ENCODE data around the gene ACIN1. TPM values are rescaled to one million over a fixed set of nuclear protein-coding genes. Genes with fewer than 3 reads are reported as not detected.

Gene ACIN1
- total and polyA plus RNA-seq, 5 experiments from 2014 or later, result 6.3 to 322 (median 14.1) TPM

DNA sequence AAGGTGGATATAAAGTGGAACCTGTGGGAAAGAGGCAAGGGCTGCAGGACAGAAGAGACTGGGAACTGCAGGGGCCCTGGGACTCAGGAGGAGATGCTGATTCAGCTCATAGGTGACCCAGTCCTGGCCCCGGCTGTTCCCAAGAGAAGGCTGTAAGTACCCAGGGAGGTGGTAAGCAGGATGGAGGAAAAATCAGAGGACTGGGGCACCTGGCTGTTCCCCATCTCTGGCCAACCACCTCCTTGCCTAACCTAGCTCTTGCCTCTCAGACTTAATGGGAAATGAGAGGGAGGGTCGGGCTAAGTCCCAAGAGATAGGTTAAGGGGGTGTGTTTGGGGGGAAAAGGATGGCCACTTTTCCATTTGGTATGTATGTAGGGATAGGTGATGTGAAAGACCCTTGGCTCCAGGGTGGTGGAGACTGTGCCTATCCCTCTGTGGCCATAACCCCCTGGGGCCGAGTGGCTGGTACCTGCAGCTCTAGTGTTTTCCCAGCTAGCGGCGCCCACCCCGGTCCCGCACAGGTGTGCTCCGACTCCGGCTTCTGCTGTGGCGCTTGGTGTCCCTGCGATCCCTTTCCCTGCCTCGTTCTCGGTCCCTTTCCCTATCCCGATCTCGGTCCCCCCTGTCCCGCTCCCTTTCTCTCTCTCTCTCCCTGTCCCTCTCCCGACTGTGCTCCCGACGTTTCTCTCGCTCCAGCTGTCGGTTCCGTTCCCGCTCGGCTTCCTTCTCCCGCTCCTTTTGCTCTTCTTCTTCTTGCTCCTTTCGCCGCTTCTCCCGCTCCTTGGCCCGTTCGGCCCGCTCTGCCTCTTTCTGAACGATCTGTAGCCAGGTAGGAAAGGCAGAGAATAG is 36.1 kb downstream of the ACIN1 start:
- DNase-seq, result no peak
- H3K9me3 Mint-ChIP-seq, result no peaks in the 10 kb centered on the region

DNA sequence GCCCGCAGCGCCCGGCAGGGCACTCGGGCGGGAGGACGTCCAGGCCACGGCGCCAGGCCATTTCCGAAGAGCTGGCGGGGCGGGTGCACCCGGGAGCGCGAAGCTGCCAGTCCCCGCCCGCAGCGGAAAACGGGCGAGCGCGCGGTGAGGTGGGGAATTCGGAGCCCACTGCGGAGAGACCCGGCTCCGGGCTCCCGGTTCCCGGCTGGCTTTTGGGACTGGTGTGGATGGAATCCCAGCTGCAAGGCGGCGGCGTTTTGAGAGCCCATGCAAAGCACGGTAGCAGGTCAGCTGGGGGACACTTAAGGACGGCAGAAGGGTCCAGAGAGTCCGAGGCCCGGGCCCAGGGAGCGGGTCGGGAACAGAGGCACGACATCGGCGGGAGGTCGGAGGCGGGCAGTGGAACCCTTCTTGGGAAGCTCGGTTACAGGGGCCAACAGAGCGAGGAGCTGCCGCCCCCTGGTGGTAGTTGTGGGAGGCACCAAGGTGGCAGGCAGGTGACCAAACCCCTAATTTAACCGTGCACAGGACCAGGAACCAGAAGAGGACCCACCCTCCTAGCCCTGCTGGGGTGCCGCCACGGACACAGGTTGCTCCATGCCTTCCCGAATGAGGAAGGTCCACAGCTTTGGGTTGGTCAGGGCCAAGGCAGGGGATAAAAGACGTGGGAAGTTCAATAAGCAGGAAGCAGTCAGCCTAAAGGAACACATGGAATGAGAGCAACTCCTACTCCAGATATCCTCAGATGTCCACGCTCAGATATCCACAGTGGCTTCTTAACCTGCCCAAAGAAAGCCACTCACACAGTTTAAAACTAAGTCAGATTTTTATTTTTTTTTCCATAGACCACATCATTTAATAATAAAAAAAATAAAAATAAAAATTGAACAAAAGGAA is 36.9 kb downstream of the ACIN1 start:
- POLR2A ChIA-PET, result interaction anchor here (0.6 to 4.2 kb wide), 13 partner anchors 10 to 263 kb away, joined by 3 to 44 read pairs (median 5); partner anchors contain the start of genes AJUBA, PABPN1 and PRMT5
- Mint-ChIP-seq H3K4me3 (peak overlapping the region; percentile 79 to 90 (median 88)), H3K9me3 (no peaks in the 10 kb centered on the region), H3K4me1 (peaks cover 15 to 21% (median 20%) of the 10 kb centered on the region in 4 donors), H3K27ac (peak overlapping the region in 8 of 10 donors; percentile 24 to 80 (median 66)), H3K27me3 (no peaks in the 10 kb centered on the region), H3K36me3 (peaks cover 0 to 50% (median 18%) of the 10 kb centered on the region in 3 donors)
- peak; percentile 73 to 75 for ATAC-seq
- peak; percentile 73 to 90 (median 84) for DNase-seq

More for the DNA sequence above, 36.1 kb downstream of the ACIN1 start:
- peaks cover 15 to 23% (median 21%) of the 10 kb centered on the region in 4 donors for H3K4me1 Mint-ChIP-seq
- H3K4me3 Mint-ChIP-seq, result peak overlapping the region in 2 of 10 donors; percentile 36 to 39
- peaks cover 0 to 58% (median 21%) of the 10 kb centered on the region in 3 donors for H3K36me3 Mint-ChIP-seq
- POLR2A ChIA-PET, result interaction anchor here (0.6 to 4.2 kb wide), 11 partner anchors 9 to 130 kb away, joined by 4 to 44 read pairs (median 6); partner anchors contain the start of genes AJUBA and PRMT5
- ATAC-seq, result no peak
- H3K27ac Mint-ChIP-seq, result peak overlapping the region in 2 of 10 donors; percentile 21 to 81
- no peaks in the 10 kb centered on the region for H3K27me3 Mint-ChIP-seq

DNA sequence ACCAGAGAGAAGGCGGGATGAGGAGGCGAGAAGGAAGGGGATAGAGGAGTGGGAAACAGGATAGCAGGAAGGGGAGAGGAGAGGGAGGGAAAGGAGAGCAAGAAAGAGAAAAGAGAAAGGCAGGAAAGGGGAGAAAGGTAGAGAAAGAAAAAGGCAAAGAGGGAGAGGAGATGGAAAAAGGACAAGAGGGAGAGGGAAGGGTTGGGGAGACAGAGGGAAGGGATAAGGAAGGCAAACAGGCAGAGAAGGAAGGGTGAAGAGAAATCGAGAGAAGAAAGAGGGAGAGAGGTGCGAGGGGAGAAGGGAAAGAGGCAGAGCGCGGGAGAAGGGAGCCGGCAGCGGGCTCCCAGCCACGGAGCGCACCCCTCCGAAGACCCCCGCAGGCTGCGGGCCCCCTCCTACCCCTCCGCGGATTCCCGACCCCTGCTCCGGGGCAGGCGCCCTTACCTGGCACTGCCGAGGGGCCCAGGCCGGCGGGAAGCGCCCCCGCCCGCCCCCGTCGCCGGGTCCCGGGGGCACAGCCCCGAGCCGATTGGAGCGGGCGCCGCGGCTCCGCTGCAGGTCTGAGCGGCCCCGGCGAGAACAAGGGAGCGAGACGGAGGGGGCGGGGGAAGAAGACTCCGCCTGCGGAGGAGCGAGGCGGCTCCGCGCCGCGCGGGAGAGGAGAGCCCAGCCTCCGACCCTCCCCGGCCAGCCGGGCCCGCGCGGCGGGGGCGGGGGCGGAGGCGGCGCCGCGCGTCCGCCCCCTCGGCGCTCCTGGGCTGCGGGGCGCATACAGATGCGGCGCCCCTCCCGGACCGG is 37.8 kb downstream of the ACIN1 start, which contains the start of gene CDH24:
CDH24 (minus strand) TSS at position 565 of the 801 bp plus-strand sequence. CDS start 1,787 bp downstream, outside the sequence.
- POLR2A ChIA-PET, result interaction anchor here (0.6 to 4.2 kb wide), 14 partner anchors 11 to 264 kb away, joined by 3 to 44 read pairs (median 6); partner anchors contain the start of genes AJUBA, PABPN1 and PRMT5

DNA sequence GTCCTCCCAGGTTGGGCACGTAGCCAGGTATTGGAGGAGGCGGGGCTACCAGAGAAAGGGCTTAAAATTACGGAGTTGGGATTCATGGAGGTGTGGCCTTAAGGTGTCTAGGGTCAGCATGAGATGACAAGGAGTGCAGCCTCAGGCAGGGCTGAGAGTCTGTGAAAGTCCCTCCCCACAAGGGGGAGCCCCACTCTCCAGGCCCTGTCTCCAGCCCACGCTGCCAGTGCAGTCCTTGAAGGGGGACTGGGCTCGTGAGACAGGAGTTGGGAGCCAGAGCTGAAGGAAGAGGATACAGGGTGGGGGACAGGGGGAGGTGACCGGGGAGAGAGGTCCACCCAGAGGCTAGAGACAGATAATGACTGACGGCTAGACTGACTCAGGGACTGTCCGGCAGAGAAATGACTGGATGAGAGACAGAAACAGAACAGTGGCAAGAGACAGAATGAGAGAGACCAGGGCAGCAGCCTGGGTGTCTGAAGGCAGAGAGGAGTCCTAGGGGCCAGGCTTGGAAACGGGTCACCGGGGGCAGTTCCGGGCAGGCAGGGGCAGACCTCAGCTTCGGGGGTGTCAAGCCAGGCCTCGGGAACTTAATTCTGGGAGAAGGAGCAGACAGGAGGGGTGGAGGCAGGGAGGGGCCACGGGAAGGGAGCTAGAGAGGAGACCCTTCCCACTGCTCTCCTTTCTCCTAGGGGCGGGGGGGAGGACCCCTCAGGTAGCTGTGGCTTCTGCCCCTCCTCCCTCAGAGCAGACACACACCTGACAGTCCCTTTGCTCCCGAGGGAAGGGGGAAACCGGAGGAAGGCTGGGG is 38.6 kb downstream of the ACIN1 start:
- peak overlapping the region in 9 of 10 donors; percentile 6 to 91 (median 46) for H3K27ac Mint-ChIP-seq
- DNase-seq, result peak; percentile 42 to 78 (median 64)
- no peaks in the 10 kb centered on the region for H3K27me3 Mint-ChIP-seq
- H3K36me3 Mint-ChIP-seq, result peaks cover 0 to 33% (median 9%) of the 10 kb centered on the region in 3 donors
- POLR2A ChIA-PET, result interaction anchor here (0.6 to 4.2 kb wide), 5 partner anchors 38 to 75 kb away, joined by 3 to 44 read pairs (median 8); no protein-coding TSS in a partner anchor
- peak overlapping the region; percentile 77 to 96 (median 85) for H3K4me3 Mint-ChIP-seq
- ATAC-seq, result peak; percentile 65 to 73
- peaks cover 15 to 21% (median 20%) of the 10 kb centered on the region in 4 donors for H3K4me1 Mint-ChIP-seq
- H3K9me3 Mint-ChIP-seq, result no peaks in the 10 kb centered on the region

More for the DNA sequence above, 37.8 kb downstream of the ACIN1 start, which contains the start of gene CDH24:
- Mint-ChIP-seq H3K9me3 (no peaks in the 10 kb centered on the region), H3K36me3 (peaks cover 0 to 41% (median 11%) of the 10 kb centered on the region in 3 donors), H3K4me3 (peak within 1 kb of the TSS; percentile 79 to 96 (median 90)), H3K4me1 (peaks cover 15 to 21% (median 20%) of the 10 kb centered on the region in 4 donors), H3K27me3 (no peaks in the 10 kb centered on the region), H3K27ac (peak within 1 kb of the TSS in 9 of 10 donors; percentile 46 to 91 (median 69))
- DNase-seq (peak; percentile 48 to 83 (median 60)), ATAC-seq (peak; percentile 67 to 84)

DNA sequence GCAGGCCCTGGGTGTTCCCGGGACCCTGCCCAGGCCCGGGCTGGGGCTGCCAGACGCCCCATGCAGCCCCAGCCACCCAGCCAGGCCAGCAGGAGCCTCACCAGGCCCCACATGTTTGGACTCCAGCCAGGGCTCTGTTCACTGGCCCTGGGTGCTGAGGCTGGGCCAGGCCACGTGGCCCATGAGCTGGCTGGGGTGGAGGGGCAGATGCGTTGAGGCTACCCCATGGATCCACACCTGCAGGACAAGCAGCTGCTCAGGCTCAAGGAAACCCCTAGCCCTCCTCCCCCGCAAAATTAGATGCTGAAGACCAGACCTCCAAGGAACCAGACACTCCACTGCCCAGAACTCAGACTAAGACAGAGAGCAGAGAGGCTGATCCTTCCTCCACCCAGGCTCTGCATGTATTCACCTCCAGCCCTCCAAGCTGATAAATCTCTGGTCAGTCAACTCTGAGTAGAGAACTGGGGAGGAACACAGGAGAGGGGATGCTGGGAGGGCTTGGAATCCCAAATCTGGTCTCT is 39.3 kb downstream of the ACIN1 start:
- DNase-seq (no peak), ATAC-seq (no peak)
- H3K9me3 Mint-ChIP-seq, result no peaks in the 10 kb centered on the region
- H3K36me3 Mint-ChIP-seq, result peaks cover 0 to 26% (median 4%) of the 10 kb centered on the region in 3 donors
- H3K27me3 Mint-ChIP-seq, result no peaks in the 10 kb centered on the region
- POLR2A ChIA-PET, result interaction anchor here (1.5 to 1.6 kb wide), 2 partner anchors 49 to 61 kb away, joined by 8 to 9 read pairs; no protein-coding TSS in a partner anchor
- H3K4me3 Mint-ChIP-seq, result peak overlapping the region; percentile 77 to 96 (median 84)
- H3K27ac Mint-ChIP-seq, result peak overlapping the region in 5 of 10 donors; percentile 13 to 51 (median 43)
- peaks cover 15 to 21% (median 20%) of the 10 kb centered on the region in 4 donors for H3K4me1 Mint-ChIP-seq

- Mint-ChIP-seq H3K27me3 (no peaks in the 10 kb centered on the region), H3K36me3 (peaks cover 0 to 21% (median 3%) of the 10 kb centered on the region in 3 donors), H3K4me1 (peaks cover 15 to 21% (median 20%) of the 10 kb centered on the region in 4 donors), H3K27ac (peak overlapping the region in 1 of 10 donors; percentile 18), H3K4me3 (no peak overlapping the region), H3K9me3 (no peaks in the 10 kb centered on the region)
- ATAC-seq (no peak), DNase-seq (no peak)
- POLR2A ChIA-PET, result interaction anchor here (1.0 to 1.6 kb wide), 2 partner anchors 48 to 60 kb away, joined by 4 to 9 read pairs; no protein-coding TSS in a partner anchor
These were observed 39.8 kb downstream of the ACIN1 start for GRCh38 chr14:23055147-23055550.

GRCh38 chr14:23054000-23054811 is 40.7 kb downstream of the ACIN1 start:
- Mint-ChIP-seq H3K4me3 (peak overlapping the region in 2 of 10 donors; percentile 34 to 42), H3K9me3 (no peaks in the 10 kb centered on the region), H3K36me3 (peaks cover 0 to 12% (median 0%) of the 10 kb centered on the region in 3 donors), H3K27ac (peak overlapping the region in 1 of 10 donors; percentile 80), H3K4me1 (peaks cover 15 to 21% (median 18%) of the 10 kb centered on the region in 4 donors), H3K27me3 (no peaks in the 10 kb centered on the region)
- POLR2A ChIA-PET, result interaction anchor here (1.0 kb wide), 1 partner anchor 47 kb away, joined by 4 read pairs; no protein-coding TSS in a partner anchor
- ATAC-seq (no peak), DNase-seq (peak in 4 of 10 donors; percentile 22 to 71 (median 40))

DNA sequence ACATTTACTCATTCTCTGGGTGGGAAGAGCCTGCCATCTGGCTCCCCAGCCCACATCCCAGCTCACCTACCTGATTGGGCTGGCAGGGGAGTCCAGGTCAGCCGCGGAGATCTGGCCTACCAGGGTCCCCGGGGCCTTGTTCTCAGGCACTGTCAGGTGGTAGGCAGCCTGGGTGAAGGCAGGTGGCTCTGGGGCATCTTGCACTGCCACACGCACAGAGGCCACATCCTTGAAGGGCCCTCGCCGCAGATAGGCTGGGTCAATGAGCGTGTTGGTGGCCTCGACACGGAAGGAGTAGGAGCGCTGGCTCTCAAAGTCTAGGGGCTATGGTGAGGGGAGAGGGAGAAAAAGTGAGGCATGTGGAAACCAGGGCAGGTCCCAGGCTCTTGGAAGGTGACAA is 41.5 kb downstream of the ACIN1 start:
- POLR2A ChIA-PET, result no interaction called here
- ATAC-seq, result no peak
- no peaks in the 10 kb centered on the region for H3K27me3 Mint-ChIP-seq
- H3K27ac Mint-ChIP-seq, result peak overlapping the region in 1 of 10 donors; percentile 53
- no peak overlapping the region for H3K4me3 Mint-ChIP-seq
- H3K4me1 Mint-ChIP-seq, result peaks cover 15 to 21% (median 18%) of the 10 kb centered on the region in 4 donors
- peak in 1 of 10 donors; percentile 60 for DNase-seq
- no peaks in the 10 kb centered on the region for H3K9me3 Mint-ChIP-seq
- H3K36me3 Mint-ChIP-seq, result peaks cover 0 to 4% (median 0%) of the 10 kb centered on the region in 3 donors

DNA sequence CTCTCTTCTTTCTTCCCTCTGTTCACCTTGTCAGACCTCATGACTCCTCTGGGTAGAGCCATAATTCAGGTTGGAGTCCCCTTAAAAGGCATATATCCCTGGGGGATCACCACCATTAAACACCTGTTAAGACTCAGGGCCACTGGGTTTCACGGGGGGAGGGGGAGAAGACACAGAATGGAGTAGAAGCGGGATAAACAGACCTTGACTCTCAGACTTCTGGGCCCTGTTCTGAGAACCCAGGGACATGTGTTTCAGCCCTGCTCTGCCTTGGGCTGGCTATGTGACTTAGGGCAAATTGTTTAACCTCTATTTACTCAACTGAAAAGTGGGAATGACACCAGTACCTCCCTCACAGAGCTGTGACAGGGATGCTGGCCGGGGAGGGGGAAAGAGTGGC is 42.3 kb downstream of the ACIN1 start:
- ATAC-seq (no peak), DNase-seq (peak in 1 of 10 donors; percentile 7)
- Mint-ChIP-seq H3K27ac (peak overlapping the region in 1 of 10 donors; percentile 40), H3K27me3 (peaks cover 0 to 3% (median 0%) of the 10 kb centered on the region in 5 donors), H3K4me1 (peaks cover 9 to 17% (median 13%) of the 10 kb centered on the region in 4 donors), H3K36me3 (no peaks in the 10 kb centered on the region), H3K4me3 (no peak overlapping the region), H3K9me3 (no peaks in the 10 kb centered on the region)
- POLR2A ChIA-PET, result no interaction called here

All from naive thymus-derived CD8-positive, alpha-beta T cell (primary cell).